ENCODE results near the gene ATXN1L.
A peak's percentile ranks its signal among the peaks of the same experiment; 100 is the strongest.

ATXN1L gene

DNA sequence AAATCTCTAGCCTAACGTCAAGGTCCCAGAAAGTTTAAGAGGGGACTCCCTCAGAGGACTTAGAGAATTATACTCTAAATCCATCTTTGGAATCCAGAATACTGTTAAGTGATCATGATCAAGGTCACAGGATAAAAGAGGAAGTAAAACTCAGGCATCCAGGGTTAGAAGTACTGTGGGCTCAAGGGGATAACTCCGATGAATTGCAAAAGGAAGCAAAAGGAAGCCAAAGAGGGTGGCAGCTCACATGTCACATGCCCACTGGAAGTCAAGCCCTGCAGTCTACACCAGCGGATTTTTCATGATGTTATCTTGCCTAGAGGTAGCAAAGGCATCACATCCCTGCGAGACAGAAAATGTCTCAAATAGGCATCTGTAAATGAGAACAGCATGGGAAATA is 34.4 kb downstream of the ATXN1L start:
- Histone ChIP-seq H3K36me3 (replicated peaks in 1 of 2; ENCODE audit: control insufficient read depth in 2 of 2, insufficient read depth in 2 of 2, low read length in 2 of 2) (peaks cover 17 to 61% of the 10 kb centered on the region in 2 donors), H3K27ac (replicated peaks; ENCODE audit: low read length) (no peak overlapping the region), H2BK120ac (ENCODE audit: low read depth, low read length) (no peak overlapping the region), H2AFZ (ENCODE audit: low read length) (no peak overlapping the region), H3K4ac (ENCODE audit: low read length) (no peak overlapping the region), H2BK15ac (ENCODE audit: low read length) (no peak overlapping the region), H3K18ac (ENCODE audit: low read length) (no peak overlapping the region), H2AK5ac (ENCODE audit: low read depth, low read length) (no peak overlapping the region), H4K8ac (ENCODE audit: low read depth, low read length) (no peak overlapping the region), H3K4me1 (ENCODE audit: control insufficient read depth in 2 of 2, insufficient read depth in 1 of 2, low read depth in 1 of 2, low read length in 2 of 2) (peaks cover 4 to 5% of the 10 kb centered on the region in 2 donors), H2BK5ac (ENCODE audit: low read length) (no peak overlapping the region), H3K27me3 (ENCODE audit: control insufficient read depth in 3 of 3, insufficient read depth in 3 of 3, low read depth in 1 of 3, low read length in 3 of 3) (no peaks in the 10 kb centered on the region), H3K9ac (ENCODE audit: low read depth, low read length, poor library complexity) (no peak overlapping the region), H3K14ac (ENCODE audit: low read length) (no peak overlapping the region), H3K4me2 (ENCODE audit: insufficient read depth, low read length, poor library complexity, severe bottlenecking) (no peak overlapping the region), H2BK12ac (ENCODE audit: low read length) (no peak overlapping the region), H3K23ac (ENCODE audit: low read depth, low read length, poor library complexity) (no peak overlapping the region), H3K9me3 (replicated peaks in 1 of 2; ENCODE audit: control insufficient read depth in 2 of 2, insufficient read depth in 1 of 2, low read depth in 1 of 2, low read length in 2 of 2) (no peaks in the 10 kb centered on the region), H3K79me1 (ENCODE audit: low read depth, low read length) (peaks cover 2% of the 10 kb centered on the region), H4K91ac (ENCODE audit: low read depth, low read length, poor library complexity) (no peak overlapping the region), H3K4me3 (ENCODE audit: low read length in 2 of 2) (no peak overlapping the region)
- WGBS, 2 donors (ENCODE audit: extremely low coverage in 2 of 2, insufficient read length in 2 of 2, insufficient replicate concordance in 1 of 2) = no CpG with 5 or more reads among the region's 4 CpGs
- DNase-seq (ENCODE audit: low spot score) = no peak

DNA sequence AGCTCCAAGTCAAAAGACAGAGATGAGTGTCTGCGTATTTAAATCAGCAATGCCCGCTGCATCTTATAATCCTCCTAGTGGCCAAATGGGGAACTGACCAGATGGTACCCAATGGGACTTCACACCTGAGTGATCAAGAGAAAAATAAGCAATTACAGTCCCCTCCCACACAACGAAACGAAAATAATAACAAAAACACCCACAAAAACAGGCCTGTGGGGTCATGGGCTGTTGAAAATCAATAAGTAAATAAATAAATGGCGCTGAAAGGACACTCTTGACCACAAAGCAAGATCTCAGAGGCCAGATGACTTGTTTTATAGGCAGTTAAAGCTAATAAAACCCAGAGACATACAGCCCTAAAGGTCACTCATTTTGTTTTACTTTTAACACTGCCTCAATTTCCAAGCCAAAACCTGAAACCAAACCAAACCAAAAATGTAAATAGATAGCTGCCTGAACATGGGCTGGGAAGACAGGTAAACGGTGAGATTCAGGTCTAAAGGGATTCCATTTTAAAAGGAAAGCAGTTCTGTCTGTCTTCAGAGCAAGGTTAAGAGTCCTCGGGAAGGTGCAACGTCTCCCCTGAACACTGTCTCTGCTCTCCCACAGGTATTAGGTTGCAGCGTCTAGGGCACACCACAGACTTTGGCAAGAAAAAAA is 36.9 kb downstream of the ATXN1L start:
- Histone ChIP-seq H3K23ac (ENCODE audit: low read depth, low read length, poor library complexity) (no peak overlapping the region), H4K91ac (ENCODE audit: low read depth, low read length, poor library complexity) (no peak overlapping the region), H2BK12ac (ENCODE audit: low read length) (no peak overlapping the region), H3K79me1 (ENCODE audit: low read depth, low read length) (peaks cover 2% of the 10 kb centered on the region), H3K18ac (ENCODE audit: low read length) (no peak overlapping the region), H3K4me2 (ENCODE audit: insufficient read depth, low read length, poor library complexity, severe bottlenecking) (peak overlapping the region; percentile 45), H4K8ac (ENCODE audit: low read depth, low read length) (no peak overlapping the region), H2BK120ac (ENCODE audit: low read depth, low read length) (no peak overlapping the region), H3K9ac (ENCODE audit: low read depth, low read length, poor library complexity) (no peak overlapping the region), H3K36me3 (replicated peaks in 1 of 2; ENCODE audit: control insufficient read depth in 2 of 2, insufficient read depth in 2 of 2, low read length in 2 of 2) (peaks cover 11 to 41% of the 10 kb centered on the region in 2 donors), H3K27ac (replicated peaks; ENCODE audit: low read length) (no peak overlapping the region), H3K4me3 (ENCODE audit: low read length in 2 of 2) (peak overlapping the region; percentile 94 to 99), H3K4me1 (ENCODE audit: control insufficient read depth in 2 of 2, insufficient read depth in 1 of 2, low read depth in 1 of 2, low read length in 2 of 2) (peaks cover 4 to 5% of the 10 kb centered on the region in 2 donors), H3K9me3 (replicated peaks in 1 of 2; ENCODE audit: control insufficient read depth in 2 of 2, insufficient read depth in 1 of 2, low read depth in 1 of 2, low read length in 2 of 2) (no peaks in the 10 kb centered on the region), H3K27me3 (ENCODE audit: control insufficient read depth in 3 of 3, insufficient read depth in 3 of 3, low read depth in 1 of 3, low read length in 3 of 3) (no peaks in the 10 kb centered on the region), H3K4ac (ENCODE audit: low read length) (no peak overlapping the region), H2AFZ (ENCODE audit: low read length) (no peak overlapping the region), H2BK15ac (ENCODE audit: low read length) (no peak overlapping the region), H2AK5ac (ENCODE audit: low read depth, low read length) (no peak overlapping the region), H2BK5ac (ENCODE audit: low read length) (no peak overlapping the region), H3K14ac (ENCODE audit: low read length) (no peak overlapping the region)
- WGBS, 2 donors (ENCODE audit: extremely low coverage in 2 of 2, insufficient read length in 2 of 2, insufficient replicate concordance in 1 of 2) = no CpG with 5 or more reads among the region's 9 CpGs
- DNase-seq (ENCODE audit: low spot score) = peak; percentile 82

DNA sequence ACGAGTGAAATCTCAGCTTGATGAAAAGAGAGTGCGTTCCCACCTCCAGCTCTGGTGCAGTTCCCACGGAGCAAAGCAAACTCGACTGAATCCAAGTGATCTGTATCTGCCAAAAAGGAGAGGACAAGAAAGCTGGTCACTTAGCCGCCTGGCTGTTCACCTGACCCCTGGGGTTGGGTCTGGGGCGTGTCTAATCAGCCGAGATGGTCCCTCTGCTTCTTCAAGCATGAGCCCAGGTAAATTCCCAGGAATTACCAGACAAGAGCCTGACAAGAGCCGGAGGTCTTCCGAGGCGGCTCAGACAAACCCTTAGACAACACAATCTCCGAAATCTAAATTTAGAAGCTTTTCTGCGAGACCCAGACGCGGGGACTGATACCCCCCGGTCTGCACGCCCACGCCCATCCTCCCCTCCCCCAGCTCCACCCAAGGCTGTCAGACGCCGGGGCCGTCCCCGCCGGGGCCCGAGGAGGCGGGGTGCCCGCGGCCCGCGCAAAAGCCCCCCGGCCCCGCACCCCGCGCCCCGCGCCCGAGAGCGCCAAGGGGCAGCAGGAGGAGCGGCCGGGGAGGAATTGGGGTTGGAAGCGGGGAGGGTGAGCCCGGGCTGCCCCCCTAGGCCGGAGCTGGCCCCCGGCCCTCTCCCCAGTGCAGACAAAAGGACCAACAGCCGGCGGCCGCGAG is 37.5 kb downstream of the ATXN1L start:
- Histone ChIP-seq H2BK5ac (ENCODE audit: low read length) (peak overlapping the region; percentile 90), H3K27ac (replicated peaks; ENCODE audit: low read length) (peak overlapping the region; percentile 76), H2BK12ac (ENCODE audit: low read length) (no peak overlapping the region), H3K79me1 (ENCODE audit: low read depth, low read length) (peaks cover 2% of the 10 kb centered on the region), H3K14ac (ENCODE audit: low read length) (peak overlapping the region; percentile 56), H3K23ac (ENCODE audit: low read depth, low read length, poor library complexity) (peak overlapping the region; percentile 60), H2BK15ac (ENCODE audit: low read length) (peak overlapping the region; percentile 67), H3K9me3 (replicated peaks in 1 of 2; ENCODE audit: control insufficient read depth in 2 of 2, insufficient read depth in 1 of 2, low read depth in 1 of 2, low read length in 2 of 2) (no peaks in the 10 kb centered on the region), H3K9ac (ENCODE audit: low read depth, low read length, poor library complexity) (peak overlapping the region; percentile 90), H3K4me3 (ENCODE audit: low read length in 2 of 2) (peak overlapping the region; percentile 94 to 99), H3K36me3 (replicated peaks in 1 of 2; ENCODE audit: control insufficient read depth in 2 of 2, insufficient read depth in 2 of 2, low read length in 2 of 2) (peaks cover 11 to 36% of the 10 kb centered on the region in 2 donors), H3K4me1 (ENCODE audit: control insufficient read depth in 2 of 2, insufficient read depth in 1 of 2, low read depth in 1 of 2, low read length in 2 of 2) (peaks cover 4 to 5% of the 10 kb centered on the region in 2 donors), H3K27me3 (ENCODE audit: control insufficient read depth in 3 of 3, insufficient read depth in 3 of 3, low read depth in 1 of 3, low read length in 3 of 3) (no peaks in the 10 kb centered on the region), H3K4ac (ENCODE audit: low read length) (no peak overlapping the region), H2AFZ (ENCODE audit: low read length) (peak overlapping the region; percentile 100), H3K18ac (ENCODE audit: low read length) (peak overlapping the region; percentile 95), H4K8ac (ENCODE audit: low read depth, low read length) (no peak overlapping the region), H2AK5ac (ENCODE audit: low read depth, low read length) (no peak overlapping the region), H2BK120ac (ENCODE audit: low read depth, low read length) (peak overlapping the region; percentile 87), H3K4me2 (ENCODE audit: insufficient read depth, low read length, poor library complexity, severe bottlenecking) (peak overlapping the region; percentile 57), H4K91ac (ENCODE audit: low read depth, low read length, poor library complexity) (no peak overlapping the region)
- whole genome bisulfite sequencing, 2 donors (ENCODE audit: extremely low coverage in 2 of 2, insufficient read length in 2 of 2, insufficient replicate concordance in 1 of 2) = no CpG with 5 or more reads among the region's 46 CpGs
- peak; percentile 38 for DNase-seq (ENCODE audit: low spot score)

All from neuronal stem cell (in vitro differentiated cells).